ENCODE data around the gene INSM1. TPM values are rescaled to one million over a fixed set of nuclear protein-coding genes. Genes with fewer than 3 reads are reported as not detected.

Gene INSM1
- total RNA-seq, 2 experiments from 2014 or later: not detected

- CTCF ChIA-PET: no interaction called here
- no peak for TF ChIP-seq CTCF (IDR thresholded peaks at IDR 0.05)
- H3K36me3 Mint-ChIP-seq (ENCODE audit: low read depth): peaks cover 30% of the 10 kb centered on the region
These were observed 44.8 kb downstream of the INSM1 start for GRCh38 chr20:20412750-20413149.

GRCh38 chr20:20413810-20414281, 45.9 kb downstream of the INSM1 start:
- Histone ChIP-seq H3K4me1 (ENCODE audit: insufficient read depth, low read length) (no peaks in the 10 kb centered on the region), H3K27me3 (ENCODE audit: control insufficient read depth in 1 of 2, insufficient read depth in 2 of 2, low read length in 2 of 2) (no peaks in the 10 kb centered on the region), H3K36me3 (ENCODE audit: insufficient read depth, low read length) (peaks cover 17% of the 10 kb centered on the region), H3K9me3 (ENCODE audit: control insufficient read depth in 1 of 2, insufficient read depth in 1 of 2, low read length in 2 of 2) (no peaks in the 10 kb centered on the region), H3K4me3 (ENCODE audit: low read length) (no peak overlapping the region), H3K27ac (ENCODE audit: low read depth in 1 of 2, low read length in 2 of 2) (no peak overlapping the region)
- CTCF ChIA-PET: no interaction called here
- no peaks in the 10 kb centered on the region for H3K9me3 Mint-ChIP-seq
- POLR2A ChIA-PET: interaction anchor here (1.0 kb wide), 1 partner anchor 27 kb away, joined by 4 read pairs; no protein-coding TSS in a partner anchor
- H3K36me3 Mint-ChIP-seq (ENCODE audit: low read depth): peaks cover 29% of the 10 kb centered on the region
- H3K4me3 Mint-ChIP-seq: no peak overlapping the region
- H3K27me3 Mint-ChIP-seq: no peaks in the 10 kb centered on the region
- DNase-seq: no peak
- no peak overlapping the region for H3K27ac Mint-ChIP-seq
- no peaks in the 10 kb centered on the region for H3K4me1 Mint-ChIP-seq (ENCODE audit: low read depth)
- intact Hi-C loops (cut with DNase I, micrococcal nuclease): no loop called here
- no peak for TF ChIP-seq CTCF (IDR thresholded peaks at IDR 0.05)
- no peak for ATAC-seq (ENCODE audit: poor library complexity)

More at GRCh38 chr20:20412750-20413149, 44.8 kb downstream of the INSM1 start:
- DNase-seq (peak in 2 of 14 experiments; percentile 11 to 23), ATAC-seq (ENCODE audit: poor library complexity) (no peak)
- Mint-ChIP-seq H3K4me3 (no peak overlapping the region), H3K27me3 (no peaks in the 10 kb centered on the region), H3K4me1 (ENCODE audit: low read depth) (no peaks in the 10 kb centered on the region), H3K9me3 (no peaks in the 10 kb centered on the region), H3K27ac (no peak overlapping the region)
- peaks cover 14% of the 10 kb centered on the region for H3K36me3 ChIP-seq (ENCODE audit: insufficient read depth, low read length)
- no peak overlapping the region for H3K27ac ChIP-seq (ENCODE audit: low read depth in 1 of 2, low read length in 2 of 2)
- H3K27me3 ChIP-seq (ENCODE audit: control insufficient read depth in 1 of 2, insufficient read depth in 2 of 2, low read length in 2 of 2): no peaks in the 10 kb centered on the region
- H3K4me3 ChIP-seq (ENCODE audit: low read length): no peak overlapping the region
- intact Hi-C loops (cut with DNase I, micrococcal nuclease): no loop called here
- POLR2A ChIA-PET: interaction anchor here (1.0 kb wide), 1 partner anchor 28 kb away, joined by 4 read pairs; no protein-coding TSS in a partner anchor
- H3K4me1 ChIP-seq (ENCODE audit: insufficient read depth, low read length): no peaks in the 10 kb centered on the region
- H3K9me3 ChIP-seq (ENCODE audit: control insufficient read depth in 1 of 2, insufficient read depth in 1 of 2, low read length in 2 of 2): no peaks in the 10 kb centered on the region

- DNase-seq: no peak
- peaks cover 31% of the 10 kb centered on the region for H3K36me3 Mint-ChIP-seq (ENCODE audit: low read depth)
- intact Hi-C loops (cut with DNase I, micrococcal nuclease): no loop called here
- Histone ChIP-seq H3K27ac (ENCODE audit: low read depth in 1 of 2, low read length in 2 of 2) (no peak overlapping the region), H3K4me3 (ENCODE audit: low read length) (no peak overlapping the region), H3K36me3 (ENCODE audit: insufficient read depth, low read length) (peaks cover 13% of the 10 kb centered on the region), H3K4me1 (ENCODE audit: insufficient read depth, low read length) (no peaks in the 10 kb centered on the region), H3K27me3 (ENCODE audit: control insufficient read depth in 1 of 2, insufficient read depth in 2 of 2, low read length in 2 of 2) (no peaks in the 10 kb centered on the region), H3K9me3 (ENCODE audit: control insufficient read depth in 1 of 2, insufficient read depth in 1 of 2, low read length in 2 of 2) (no peaks in the 10 kb centered on the region)
- no peak overlapping the region for H3K4me3 Mint-ChIP-seq
- H3K4me1 Mint-ChIP-seq (ENCODE audit: low read depth): no peaks in the 10 kb centered on the region
- POLR2A ChIA-PET: no interaction called here
- no peak overlapping the region for H3K27ac Mint-ChIP-seq
- no peaks in the 10 kb centered on the region for H3K9me3 Mint-ChIP-seq
- ATAC-seq (ENCODE audit: poor library complexity): no peak
- H3K27me3 Mint-ChIP-seq: no peaks in the 10 kb centered on the region
- TF ChIP-seq CTCF (IDR thresholded peaks at IDR 0.05): no peak
- CTCF ChIA-PET: no interaction called here
These were observed 46.8 kb downstream of the INSM1 start for GRCh38 chr20:20414640-20415220.
